Measurements from ENCODE around the gene NDUFB11. TPM values are rescaled to one million over a fixed set of nuclear protein-coding genes. Genes with fewer than 3 reads are reported as not detected.

NDUFB11 gene
- total RNA-seq, 2 donors from 2014 or later = 24.0 to 35.3 TPM

- H3K27me3 ChIP-seq (replicated peaks; ENCODE audit: insufficient read depth) = no peaks in the 10 kb centered on the region
- H3K9me3 ChIP-seq = no peaks in the 10 kb centered on the region
- no peak overlapping the region for H3K4me3 ChIP-seq
- no peak for TF ChIP-seq CTCF (IDR thresholded peaks at IDR 0.05)
- H3K4me1 ChIP-seq (ENCODE audit: control insufficient read depth in 1 of 2, low read depth in 2 of 2) = no peaks in the 10 kb centered on the region
- H3K36me3 ChIP-seq = no peaks in the 10 kb centered on the region
- no peak overlapping the region for H3K27ac ChIP-seq
- ATAC-seq (ENCODE audit: insufficient number of reproducible peaks, low FRiP score, low read depth) (no peak), DNase-seq (ENCODE audit: low spot score) (no peak)
Measured at GRCh38 chrX:47164420-47164819, 19.9 kb upstream of the NDUFB11 start.

DNA sequence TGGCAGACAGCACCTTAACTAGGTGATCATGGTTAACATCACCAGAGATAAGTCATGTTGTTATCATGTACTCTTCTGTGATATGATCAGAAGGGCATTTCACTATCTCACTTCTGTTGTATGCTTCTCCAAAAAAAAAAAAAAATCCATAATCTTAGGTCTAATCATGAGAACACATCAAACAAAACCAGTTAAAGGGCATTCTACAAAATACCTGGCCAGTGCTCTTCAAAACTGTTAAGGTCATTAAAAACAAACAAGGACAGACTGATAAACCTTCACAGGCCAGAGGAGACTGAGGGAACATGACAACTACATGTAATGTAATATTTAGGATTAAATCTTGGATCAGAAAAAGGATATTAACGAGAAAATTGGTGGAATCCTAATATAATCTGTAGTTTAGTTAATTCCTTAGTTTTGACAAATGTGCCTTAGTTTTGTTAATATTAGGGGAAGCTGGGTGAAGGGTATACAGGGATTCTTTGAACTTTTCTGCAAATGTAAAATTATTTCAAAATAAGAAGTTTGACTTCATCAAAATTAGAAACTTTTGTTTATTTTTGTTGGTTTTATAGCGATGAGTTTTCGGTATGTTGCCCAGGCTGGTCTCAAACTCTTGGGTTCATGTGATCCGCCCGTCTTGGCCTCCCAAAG lies 18.6 kb upstream of the NDUFB11 start:
- H3K27me3 ChIP-seq (replicated peaks; ENCODE audit: insufficient read depth) = no peaks in the 10 kb centered on the region
- no peaks in the 10 kb centered on the region for H3K4me1 ChIP-seq (ENCODE audit: control insufficient read depth in 1 of 2, low read depth in 2 of 2)
- no peak for DNase-seq (ENCODE audit: low spot score)
- no peak overlapping the region for H3K27ac ChIP-seq
- TF ChIP-seq CTCF (IDR thresholded peaks at IDR 0.05) = no peak
- no peaks in the 10 kb centered on the region for H3K9me3 ChIP-seq
- no peak for ATAC-seq (ENCODE audit: insufficient number of reproducible peaks, low FRiP score, low read depth)
- no peak overlapping the region for H3K4me3 ChIP-seq
- no peaks in the 10 kb centered on the region for H3K36me3 ChIP-seq

GRCh38 chrX:47160781-47161180 lies 16.3 kb upstream of the NDUFB11 start:
- no peak for TF ChIP-seq CTCF (IDR thresholded peaks at IDR 0.05)
- DNase-seq (ENCODE audit: low spot score) = no peak
- Histone ChIP-seq H3K4me3 (no peak overlapping the region), H3K4me1 (ENCODE audit: control insufficient read depth in 1 of 2, low read depth in 2 of 2) (no peaks in the 10 kb centered on the region), H3K27me3 (replicated peaks; ENCODE audit: insufficient read depth) (no peaks in the 10 kb centered on the region), H3K27ac (no peak overlapping the region), H3K36me3 (no peaks in the 10 kb centered on the region), H3K9me3 (no peaks in the 10 kb centered on the region)
- ATAC-seq (ENCODE audit: insufficient number of reproducible peaks, low FRiP score, low read depth) = no peak

DNA sequence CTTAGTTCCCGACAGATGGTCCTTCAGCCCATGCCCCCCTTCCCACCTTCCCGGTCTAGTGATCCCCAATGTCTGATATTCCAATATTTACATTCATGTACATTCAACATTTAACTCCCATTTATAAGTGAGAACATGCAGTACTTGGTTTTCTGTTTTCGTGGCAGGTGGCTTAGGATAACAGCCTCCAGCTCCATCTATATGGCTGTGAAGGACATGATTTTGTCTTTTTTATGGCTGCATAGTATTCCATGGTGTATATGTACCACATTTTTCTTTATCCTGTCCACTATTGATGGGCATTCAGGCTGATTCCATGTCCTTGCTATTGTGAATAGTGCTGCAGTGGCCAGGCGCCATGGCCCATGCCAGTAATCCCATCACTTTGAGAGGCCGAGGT lies 14.3 kb upstream of the NDUFB11 start:
- no peaks in the 10 kb centered on the region for H3K4me1 ChIP-seq (ENCODE audit: control insufficient read depth in 1 of 2, low read depth in 2 of 2)
- no peak for TF ChIP-seq CTCF (IDR thresholded peaks at IDR 0.05)
- no peaks in the 10 kb centered on the region for H3K27me3 ChIP-seq (replicated peaks; ENCODE audit: insufficient read depth)
- no peaks in the 10 kb centered on the region for H3K9me3 ChIP-seq
- ATAC-seq (ENCODE audit: insufficient number of reproducible peaks, low FRiP score, low read depth) (no peak), DNase-seq (ENCODE audit: low spot score) (no peak)
- no peaks in the 10 kb centered on the region for H3K36me3 ChIP-seq
- no peak overlapping the region for H3K4me3 ChIP-seq
- H3K27ac ChIP-seq = no peak overlapping the region

GRCh38 chrX:47158131-47158530 lies 13.6 kb upstream of the NDUFB11 start:
- Histone ChIP-seq H3K4me1 (ENCODE audit: control insufficient read depth in 1 of 2, low read depth in 2 of 2) (no peaks in the 10 kb centered on the region), H3K9me3 (no peaks in the 10 kb centered on the region), H3K36me3 (no peaks in the 10 kb centered on the region), H3K4me3 (no peak overlapping the region), H3K27ac (no peak overlapping the region), H3K27me3 (replicated peaks; ENCODE audit: insufficient read depth) (no peaks in the 10 kb centered on the region)
- ATAC-seq (ENCODE audit: insufficient number of reproducible peaks, low FRiP score, low read depth) (no peak), DNase-seq (ENCODE audit: low spot score) (no peak)
- no peak for TF ChIP-seq CTCF (IDR thresholded peaks at IDR 0.05)
